PC-3 (cell line): ENCODE results near the gene ATF1. TPM values are rescaled to one million over a fixed set of nuclear protein-coding genes. Genes with fewer than 3 reads are reported as not detected.
A peak's percentile ranks its signal among the peaks of the same experiment; 100 is the strongest.
"Not testable (repeated sequence)": the region's sequence is repeated elsewhere in the genome, so short reads cannot be mapped to it uniquely, and the experiment has no call there.

Experiments used
- ATAC-seq: fragments of 200-7000 bp; cut with Tn5 transposase; 2 replicates; pipeline ENCODE4 v1.9.1; 2020; ENCODE audit warnings: mild to moderate bottlenecking, moderate library complexity
- BruUV-seq: library from RNA; stranded (reverse); fragments of 400-500 nt; replicated peaks from 2 replicates; lab custom pipeline; 2021; lab: Mats Ljungman, UMichigan
- CTCF ChIA-PET: fragments of 300-600 bp; sonication (Branson Sonifier 250); formaldehyde crosslinking; loops from one replicate; lab custom pipeline; 2022; ENCODE audit warnings: antibody characterized with exemption; lab: Charles Lee
- POLR2A ChIA-PET: fragments of 300-600 bp; sonication (Branson Sonifier 250); formaldehyde crosslinking; loops from one replicate; lab custom pipeline; 2022; ENCODE audit warnings: antibody characterized with exemption; ENCODE audit not compliant: unreplicated experiment; lab: Charles Lee
- DNase-seq: peaks from one replicate; pipeline ENCODE4 v3.0.0-alpha.2; 2015
- H2AFZ ChIP-seq: fragments of 300-600 bp; sonication (generic); 2 replicates; pipeline ENCODE4 v1.6.0; 2016; ENCODE audit warnings: antibody characterized with exemption, low read length
- H3F3A ChIP-seq: fragments of 300-600 bp; sonication (generic); one replicate; pipeline ENCODE4 v1.6.0; 2017; ENCODE audit warnings: antibody characterized with exemption, low read length, control low read depth, mild to moderate bottlenecking; ENCODE audit not compliant: unreplicated experiment
- H3K27ac ChIP-seq: fragments of 300-600 bp; sonication (generic); 2 replicates; pipeline ENCODE4 v1.5.1; 2016; ENCODE audit warnings: mild to moderate bottlenecking, low read length
- H3K27me3 ChIP-seq: fragments of 300-600 bp; sonication (generic); 2 replicates; pipeline ENCODE4 v1.6.1; 2016; ENCODE audit warnings: low read length, mixed read lengths
- H3K36me3 ChIP-seq: fragments of 300-600 bp; sonication (generic); 2 replicates; pipeline ENCODE4 v1.6.1; 2016; ENCODE audit warnings: low read depth, mixed run types, low read length, mixed read lengths
- H3K4me1 ChIP-seq: fragments of 300-600 bp; sonication (generic); 2 replicates; pipeline ENCODE4 v1.5.1; 2016; ENCODE audit warnings: low read length; ENCODE audit not compliant: insufficient read depth
- H3K4me2 ChIP-seq: fragments of 300-600 bp; sonication (generic); 2 replicates; pipeline ENCODE4 v1.6.0; 2016; ENCODE audit warnings: low read length
- H3K4me3 ChIP-seq: fragments of 300-600 bp; sonication (generic); 2 replicates; pipeline ENCODE4 v1.5.1; 2016; ENCODE audit warnings: mild to moderate bottlenecking, low read length, mixed read lengths
- H3K79me2 ChIP-seq: fragments of 300-600 bp; sonication (generic); 2 replicates; pipeline ENCODE4 v1.6.1; 2017; ENCODE audit warnings: low read length, mixed read lengths
- H3K9ac ChIP-seq: fragments of 300-600 bp; sonication (generic); 2 replicates; pipeline ENCODE4 v1.6.0; 2016; ENCODE audit warnings: mild to moderate bottlenecking, low read length
- H3K9me2 ChIP-seq: fragments of 300-600 bp; sonication (generic); replicated peaks from 2 replicates; pipeline ENCODE4 v1.6.1; 2016; ENCODE audit warnings: mixed run types, low read length, mixed read lengths
- H3K9me3 ChIP-seq: fragments of 300-600 bp; sonication (generic); 2 replicates; pipeline ENCODE4 v1.6.1; 2016; ENCODE audit warnings: low read length, mixed read lengths
- H4K20me1 ChIP-seq: fragments of 300-600 bp; sonication (generic); 2 replicates; pipeline ENCODE4 v1.6.1; 2016; ENCODE audit warnings: low read length, mixed read lengths
- CTCF ChIP-seq: fragments of 300-600 bp; sonication (generic); conservative IDR thresholded peaks from 2 replicates; pipeline ENCODE4 v1.5.1; 2017; ENCODE audit warnings: antibody characterized with exemption, low read depth, mild to moderate bottlenecking, low read length
- EZH2 ChIP-seq: fragments of 300-600 bp; sonication (generic); IDR thresholded peaks from one replicate; pipeline ENCODE4 v1.6.1; 2017; ENCODE audit warnings: antibody characterized with exemption, mild to moderate bottlenecking, low read length; ENCODE audit not compliant: unreplicated experiment
- EZH2phosphoT487 ChIP-seq: fragments of 300-600 bp; sonication (generic); IDR thresholded peaks from 2 replicates; pipeline ENCODE4 v1.6.1; 2018; ENCODE audit warnings: mild to moderate bottlenecking, antibody characterized with exemption, low read length, borderline replicate concordance
- intact Hi-C: fragments of 100-400 bp; cut with micrococcal nuclease; formaldehyde crosslinking; loops from 2 replicates; pipeline ENCODE4 v1.9.0; 2023
- total RNA-seq: library from RNA; depleted of rRNA; stranded (reverse); fragments of >200 nt; gene quantifications from 2 replicates; pipeline ENCODE4 v1.2.3, GENCODE V29; 2014

Gene ATF1
- total RNA-seq, 1 experiment from 2014 or later = 67.2 TPM

- ChIA-PET CTCF (interaction anchor here (0.5 kb wide), 1 partner anchor 18 kb away, joined by 4 read pairs; no protein-coding TSS in a partner anchor), POLR2A (interaction anchor here (0.6 kb wide), 1 partner anchor 52 kb away, joined by 3 read pairs; no protein-coding TSS in a partner anchor)
- Histone ChIP-seq H3F3A (no peaks in the 10 kb centered on the region), H3K9me2 (no peaks in the 10 kb centered on the region), H3K4me2 (no peak overlapping the region), H3K9ac (no peak overlapping the region), H3K27me3 (no peaks in the 10 kb centered on the region), H3K36me3 (no peaks in the 10 kb centered on the region), H3K79me2 (no peaks in the 10 kb centered on the region), H3K27ac (no peak overlapping the region), H3K9me3 (no peaks in the 10 kb centered on the region), H3K4me1 (no peaks in the 10 kb centered on the region), H3K4me3 (no peak overlapping the region), H2AFZ (no peak overlapping the region), H4K20me1 (no peaks in the 10 kb centered on the region)
- no peak for TF ChIP-seq EZH2phosphoT487
- TF ChIP-seq EZH2 = no peak
- no peak for TF ChIP-seq CTCF
- peak; percentile 21 for DNase-seq
- peak; percentile 43; the same call in 1 of the 2 replicates for ATAC-seq
- no TSS peak for BruUV-seq
- intact Hi-C loops = no loop called here
Measured at GRCh38 chr12:50845021-50845647, 81.2 kb downstream of the ATF1 start.

GRCh38 chr12:50848963-50849362, 85.1 kb downstream of the ATF1 start:
- no peaks in the 10 kb centered on the region for H3K79me2 ChIP-seq
- no peak for DNase-seq
- no peak for ATAC-seq
- no TSS peak for BruUV-seq
- intact Hi-C loops = no loop called here
- no peak overlapping the region for H3K4me2 ChIP-seq
- H3K4me3 ChIP-seq = no peak overlapping the region
- no peak overlapping the region for H3K9ac ChIP-seq
- no peaks in the 10 kb centered on the region for H3K4me1 ChIP-seq
- H4K20me1 ChIP-seq = no peaks in the 10 kb centered on the region
- H3K36me3 ChIP-seq = no peaks in the 10 kb centered on the region
- H2AFZ ChIP-seq = no peak overlapping the region
- no peaks in the 10 kb centered on the region for H3K9me2 ChIP-seq
- H3K27me3 ChIP-seq = peaks cover 3% of the 10 kb centered on the region; the same call in 1 of the 2 replicates
- TF ChIP-seq EZH2phosphoT487 = no peak
- TF ChIP-seq EZH2 = no peak
- TF ChIP-seq CTCF = no peak
- H3K27ac ChIP-seq = no peak overlapping the region
- ChIA-PET POLR2A (no interaction called here), CTCF (no interaction called here)
- no peaks in the 10 kb centered on the region for H3K9me3 ChIP-seq
- no peaks in the 10 kb centered on the region for H3F3A ChIP-seq

- BruUV-seq, H3K4me3 ChIP-seq, H3F3A ChIP-seq, H3K36me3 ChIP-seq, H3K79me2 ChIP-seq, CTCF ChIA-PET, ATAC-seq, H4K20me1 ChIP-seq, H2AFZ ChIP-seq, H3K4me2 ChIP-seq, H3K27ac ChIP-seq, H3K9me2 ChIP-seq, H3K9me3 ChIP-seq, H3K27me3 ChIP-seq, H3K4me1 ChIP-seq, H3K9ac ChIP-seq, intact Hi-C loops, DNase-seq: not testable (repeated sequence)
- POLR2A ChIA-PET = interaction anchor here (0.6 kb wide), 1 partner anchor 32 kb away, joined by 3 read pairs; no protein-coding TSS in a partner anchor
Measured at GRCh38 chr12:50855218-50855617, 91.3 kb downstream of the ATF1 start.

- not testable (repeated sequence) for DNase-seq, H4K20me1 ChIP-seq
- POLR2A ChIA-PET = interaction anchor here (0.6 kb wide), 1 partner anchor 31 kb away, joined by 3 read pairs; no protein-coding TSS in a partner anchor
Measured at GRCh38 chr12:50855679-50856078, 91.8 kb downstream of the ATF1 start.

More at GRCh38 chr12:50855679-50856078, 91.8 kb downstream of the ATF1 start:
- H3K36me3 ChIP-seq, ATAC-seq, CTCF ChIA-PET, H3K27me3 ChIP-seq, intact Hi-C loops, H3K9me2 ChIP-seq, H3K4me2 ChIP-seq, H3K27ac ChIP-seq, H3K79me2 ChIP-seq, H3K9ac ChIP-seq, H2AFZ ChIP-seq, H3K4me1 ChIP-seq, H3F3A ChIP-seq, H3K9me3 ChIP-seq, H3K4me3 ChIP-seq, BruUV-seq: not testable (repeated sequence)
